PC-3 (cell line): ENCODE data around the gene RNF144B. TPM values are rescaled to one million over a fixed set of nuclear protein-coding genes. Genes with fewer than 3 reads are reported as not detected.

Experiments
- ATAC-seq: fragments of 200-7000 bp; cut with Tn5 transposase; 2 replicates; pipeline ENCODE4 v1.9.1; 2020; ENCODE audit warnings: mild to moderate bottlenecking, moderate library complexity
- BruUV-seq: library from RNA; stranded (reverse); fragments of 400-500 nt; replicated peaks from 2 replicates; lab custom pipeline; 2021; lab: Mats Ljungman, UMichigan
- CTCF ChIA-PET: fragments of 300-600 bp; sonication (Branson Sonifier 250); formaldehyde crosslinking; loops from one replicate; lab custom pipeline; 2022; ENCODE audit warnings: antibody characterized with exemption; lab: Charles Lee
- POLR2A ChIA-PET: fragments of 300-600 bp; sonication (Branson Sonifier 250); formaldehyde crosslinking; loops from one replicate; lab custom pipeline; 2022; ENCODE audit warnings: antibody characterized with exemption; ENCODE audit not compliant: unreplicated experiment; lab: Charles Lee
- DNase-seq: peaks from one replicate; pipeline ENCODE4 v3.0.0-alpha.2; 2015
- H2AFZ ChIP-seq: fragments of 300-600 bp; sonication (generic); 2 replicates; pipeline ENCODE4 v1.6.0; 2016; ENCODE audit warnings: antibody characterized with exemption, low read length
- H3F3A ChIP-seq: fragments of 300-600 bp; sonication (generic); one replicate; pipeline ENCODE4 v1.6.0; 2017; ENCODE audit warnings: antibody characterized with exemption, low read length, control low read depth, mild to moderate bottlenecking; ENCODE audit not compliant: unreplicated experiment
- H3K27ac ChIP-seq: fragments of 300-600 bp; sonication (generic); 2 replicates; pipeline ENCODE4 v1.5.1; 2016; ENCODE audit warnings: mild to moderate bottlenecking, low read length
- H3K27me3 ChIP-seq: fragments of 300-600 bp; sonication (generic); 2 replicates; pipeline ENCODE4 v1.6.1; 2016; ENCODE audit warnings: low read length, mixed read lengths
- H3K36me3 ChIP-seq: fragments of 300-600 bp; sonication (generic); 2 replicates; pipeline ENCODE4 v1.6.1; 2016; ENCODE audit warnings: low read depth, mixed run types, low read length, mixed read lengths
- H3K4me1 ChIP-seq: fragments of 300-600 bp; sonication (generic); 2 replicates; pipeline ENCODE4 v1.5.1; 2016; ENCODE audit warnings: low read length; ENCODE audit not compliant: insufficient read depth
- H3K4me2 ChIP-seq: fragments of 300-600 bp; sonication (generic); 2 replicates; pipeline ENCODE4 v1.6.0; 2016; ENCODE audit warnings: low read length
- H3K4me3 ChIP-seq: fragments of 300-600 bp; sonication (generic); 2 replicates; pipeline ENCODE4 v1.5.1; 2016; ENCODE audit warnings: mild to moderate bottlenecking, low read length, mixed read lengths
- H3K79me2 ChIP-seq: fragments of 300-600 bp; sonication (generic); 2 replicates; pipeline ENCODE4 v1.6.1; 2017; ENCODE audit warnings: low read length, mixed read lengths
- H3K9ac ChIP-seq: fragments of 300-600 bp; sonication (generic); 2 replicates; pipeline ENCODE4 v1.6.0; 2016; ENCODE audit warnings: mild to moderate bottlenecking, low read length
- H3K9me2 ChIP-seq: fragments of 300-600 bp; sonication (generic); replicated peaks from 2 replicates; pipeline ENCODE4 v1.6.1; 2016; ENCODE audit warnings: mixed run types, low read length, mixed read lengths
- H3K9me3 ChIP-seq: fragments of 300-600 bp; sonication (generic); 2 replicates; pipeline ENCODE4 v1.6.1; 2016; ENCODE audit warnings: low read length, mixed read lengths
- H4K20me1 ChIP-seq: fragments of 300-600 bp; sonication (generic); 2 replicates; pipeline ENCODE4 v1.6.1; 2016; ENCODE audit warnings: low read length, mixed read lengths
- EZH2 ChIP-seq: fragments of 300-600 bp; sonication (generic); IDR thresholded peaks from one replicate; pipeline ENCODE4 v1.6.1; 2017; ENCODE audit warnings: antibody characterized with exemption, mild to moderate bottlenecking, low read length; ENCODE audit not compliant: unreplicated experiment
- EZH2phosphoT487 ChIP-seq: fragments of 300-600 bp; sonication (generic); IDR thresholded peaks from 2 replicates; pipeline ENCODE4 v1.6.1; 2018; ENCODE audit warnings: mild to moderate bottlenecking, antibody characterized with exemption, low read length, borderline replicate concordance
- intact Hi-C: fragments of 100-400 bp; cut with micrococcal nuclease; formaldehyde crosslinking; loops from 2 replicates; pipeline ENCODE4 v1.9.0; 2023
- total RNA-seq: library from RNA; depleted of rRNA; stranded (reverse); fragments of >200 nt; gene quantifications from 2 replicates; pipeline ENCODE4 v1.2.3, GENCODE V29; 2014
- TF ChIP-seq, protein P1 (sequence below): fragments of 300-600 bp; sonication (generic); conservative IDR thresholded peaks from 2 replicates; pipeline ENCODE4 v1.5.1; 2017; ENCODE audit warnings: antibody characterized with exemption, low read depth, mild to moderate bottlenecking, low read length

Gene RNF144B
- total RNA-seq, 1 experiment from 2014 or later, result 4.6 TPM

DNA sequence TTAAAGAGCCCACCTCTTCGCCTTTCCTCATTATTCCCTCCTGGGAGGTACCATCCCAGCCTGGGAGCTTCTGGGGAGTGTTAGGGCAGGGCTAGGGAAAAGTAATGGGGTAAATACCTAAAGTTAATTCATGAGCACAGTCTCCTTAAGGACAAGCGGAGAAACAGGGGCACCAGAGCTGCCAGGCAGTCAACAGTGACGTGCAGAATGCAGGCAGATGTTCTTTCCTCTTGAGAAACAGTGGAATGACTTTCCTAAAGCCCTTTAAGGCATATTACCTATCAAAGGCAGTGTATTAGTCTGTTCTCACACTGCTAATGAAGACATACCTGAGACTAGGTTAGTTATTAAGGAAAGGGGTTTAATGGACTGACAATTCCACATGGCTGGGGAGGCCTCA is 76.3 kb downstream of the RNF144B start:
- intact Hi-C loops, result no loop called here
- ChIA-PET POLR2A (no interaction called here), CTCF (no interaction called here)
- Histone ChIP-seq H3K9ac (no peak overlapping the region), H3K4me3 (no peak overlapping the region), H3F3A (no peaks in the 10 kb centered on the region), H3K4me1 (no peaks in the 10 kb centered on the region), H3K4me2 (no peak overlapping the region), H3K9me3 (no peaks in the 10 kb centered on the region), H4K20me1 (no peaks in the 10 kb centered on the region), H2AFZ (no peak overlapping the region), H3K79me2 (no peaks in the 10 kb centered on the region), H3K27me3 (no peaks in the 10 kb centered on the region), H3K27ac (no peak overlapping the region), H3K9me2 (no peaks in the 10 kb centered on the region), H3K36me3 (0 out of 2 replicates have a peak, but pooled peaks cover 5% of the 10 kb centered on the region)
- TF ChIP-seq, protein P1, sequence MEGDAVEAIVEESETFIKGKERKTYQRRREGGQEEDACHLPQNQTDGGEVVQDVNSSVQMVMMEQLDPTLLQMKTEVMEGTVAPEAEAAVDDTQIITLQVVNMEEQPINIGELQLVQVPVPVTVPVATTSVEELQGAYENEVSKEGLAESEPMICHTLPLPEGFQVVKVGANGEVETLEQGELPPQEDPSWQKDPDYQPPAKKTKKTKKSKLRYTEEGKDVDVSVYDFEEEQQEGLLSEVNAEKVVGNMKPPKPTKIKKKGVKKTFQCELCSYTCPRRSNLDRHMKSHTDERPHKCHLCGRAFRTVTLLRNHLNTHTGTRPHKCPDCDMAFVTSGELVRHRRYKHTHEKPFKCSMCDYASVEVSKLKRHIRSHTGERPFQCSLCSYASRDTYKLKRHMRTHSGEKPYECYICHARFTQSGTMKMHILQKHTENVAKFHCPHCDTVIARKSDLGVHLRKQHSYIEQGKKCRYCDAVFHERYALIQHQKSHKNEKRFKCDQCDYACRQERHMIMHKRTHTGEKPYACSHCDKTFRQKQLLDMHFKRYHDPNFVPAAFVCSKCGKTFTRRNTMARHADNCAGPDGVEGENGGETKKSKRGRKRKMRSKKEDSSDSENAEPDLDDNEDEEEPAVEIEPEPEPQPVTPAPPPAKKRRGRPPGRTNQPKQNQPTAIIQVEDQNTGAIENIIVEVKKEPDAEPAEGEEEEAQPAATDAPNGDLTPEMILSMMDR, result no peak
- TF ChIP-seq EZH2phosphoT487, result no peak
- TF ChIP-seq EZH2, result no peak
- DNase-seq, result no peak
- no peak for ATAC-seq
- BruUV-seq, result no TSS peak

DNA sequence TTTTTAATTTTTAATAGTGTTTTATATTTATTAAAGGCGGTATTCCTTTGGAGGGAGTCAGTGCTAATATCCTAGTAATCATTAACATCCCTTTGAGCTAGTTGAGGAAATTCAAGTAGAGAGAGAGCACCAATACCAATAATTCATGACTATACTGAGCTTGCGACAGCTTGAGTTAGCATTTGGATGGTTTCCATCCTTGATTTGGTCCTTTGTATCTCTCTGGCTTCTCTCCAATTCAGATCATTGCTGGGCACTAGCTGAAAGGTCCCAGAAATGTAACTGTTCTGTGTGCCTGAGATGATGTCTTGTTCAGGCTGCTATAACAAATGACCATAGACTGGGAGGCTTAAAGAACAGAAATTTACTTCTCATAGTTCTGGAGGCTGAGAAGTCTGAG is 77.0 kb downstream of the RNF144B start:
- Histone ChIP-seq H2AFZ (no peak overlapping the region), H3K4me1 (no peaks in the 10 kb centered on the region), H4K20me1 (no peaks in the 10 kb centered on the region), H3K4me2 (no peak overlapping the region), H3K27me3 (no peaks in the 10 kb centered on the region), H3K9me3 (no peaks in the 10 kb centered on the region), H3K79me2 (no peaks in the 10 kb centered on the region), H3K9me2 (no peaks in the 10 kb centered on the region), H3K36me3 (0 out of 2 replicates have a peak, but pooled peaks cover 5% of the 10 kb centered on the region), H3F3A (no peaks in the 10 kb centered on the region), H3K4me3 (no peak overlapping the region), H3K27ac (no peak overlapping the region), H3K9ac (no peak overlapping the region)
- intact Hi-C loops, result no loop called here
- no peak for ATAC-seq
- ChIA-PET POLR2A (no interaction called here), CTCF (no interaction called here)
- TF ChIP-seq EZH2 (no peak), EZH2phosphoT487 (no peak)
- TF ChIP-seq, protein P1, result no peak
- BruUV-seq, result no TSS peak
- no peak for DNase-seq

DNA sequence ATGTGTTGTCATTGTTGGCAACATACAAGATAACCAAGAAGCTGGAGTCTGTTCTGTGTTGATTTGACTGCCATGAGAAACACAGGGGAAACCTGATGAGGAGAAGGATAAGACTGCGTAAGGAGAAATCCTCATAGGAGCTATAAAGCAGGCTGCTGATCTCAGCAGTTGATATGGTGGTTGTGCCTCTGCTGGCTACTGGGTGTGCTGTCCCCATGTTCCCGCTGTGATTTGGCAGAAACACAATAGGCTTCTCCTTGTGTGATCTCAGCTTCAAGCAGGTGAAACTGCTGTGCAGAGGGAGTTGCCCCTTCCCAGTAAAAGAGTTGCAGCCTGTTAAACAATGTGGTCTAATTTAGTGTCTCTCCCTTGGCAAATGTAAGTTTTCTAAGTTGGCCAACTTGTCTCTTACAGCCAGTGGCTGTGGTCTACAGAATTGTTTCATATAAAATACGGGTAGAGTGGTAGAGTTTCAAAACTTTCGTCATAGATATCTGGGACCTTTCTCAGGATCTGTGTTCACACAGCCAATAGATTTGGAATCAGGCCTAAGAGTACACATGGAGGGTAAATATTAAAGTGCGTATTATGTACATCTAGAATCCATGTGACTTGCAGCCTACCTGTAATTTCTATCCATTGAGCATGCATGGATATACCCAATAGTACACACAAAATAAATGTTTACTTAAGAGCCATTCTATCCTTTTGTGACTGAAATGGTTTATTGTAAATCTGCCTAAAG is 78.4 kb downstream of the RNF144B start:
- no peaks in the 10 kb centered on the region for H3K27me3 ChIP-seq
- no peak overlapping the region for H2AFZ ChIP-seq
- H3K4me3 ChIP-seq, result no peak overlapping the region
- no peaks in the 10 kb centered on the region for H3K9me3 ChIP-seq
- no peak for TF ChIP-seq EZH2phosphoT487
- no peak for TF ChIP-seq EZH2
- TF ChIP-seq, protein P1, result no peak
- H3K4me1 ChIP-seq, result no peaks in the 10 kb centered on the region
- no peak overlapping the region for H3K4me2 ChIP-seq
- ATAC-seq (no peak), DNase-seq (no peak)
- H3K9me2 ChIP-seq, result no peaks in the 10 kb centered on the region
- intact Hi-C loops, result no loop called here
- POLR2A ChIA-PET, result no interaction called here
- BruUV-seq, result no TSS peak
- 0 out of 2 replicates have a peak, but pooled peaks cover 5% of the 10 kb centered on the region for H3K36me3 ChIP-seq
- no peak overlapping the region for H3K27ac ChIP-seq
- no peak overlapping the region for H3K9ac ChIP-seq
- no peaks in the 10 kb centered on the region for H3K79me2 ChIP-seq
- no peaks in the 10 kb centered on the region for H3F3A ChIP-seq
- CTCF ChIA-PET, result no interaction called here
- no peaks in the 10 kb centered on the region for H4K20me1 ChIP-seq
